Mononuclear cell (primary cell): ENCODE results near the gene SDR42E2. TPM values are rescaled to one million over a fixed set of nuclear protein-coding genes. Genes with fewer than 3 reads are reported as not detected.
"Not testable (repeated sequence)": the region's sequence is repeated elsewhere in the genome, so short reads cannot be mapped to it uniquely, and the experiment has no call there.

Source experiments
- H3K27me3 ChIP-seq: 2 replicates; pipeline ENCODE4 v1.6.0; 2011; ENCODE audit warnings: low read length, control low read depth; ENCODE audit not compliant: insufficient read depth
- H3K4me1 ChIP-seq: 2 replicates; pipeline ENCODE4 v1.5.1; 2011; ENCODE audit warnings: mild to moderate bottlenecking, low read length, control low read depth; ENCODE audit not compliant: insufficient read depth
- H3K4me3 ChIP-seq: 2 replicates; pipeline ENCODE4 v1.5.1; 2011; ENCODE audit warnings: mild to moderate bottlenecking, low read length, moderate library complexity
- H3K9me3 ChIP-seq: 2 replicates; pipeline ENCODE4 v1.5.1; 2011; ENCODE audit warnings: low read depth, mild to moderate bottlenecking, control low read depth, low read length
- total RNA-seq: library from RNA; depleted of rRNA; stranded (reverse); fragments of >200 nt; gene quantifications from one replicate; pipeline ENCODE4 v1.2.3, GENCODE V29; 2012

The SDR42E2 gene
- total RNA-seq, 1 donor, result 0.52 TPM

DNA sequence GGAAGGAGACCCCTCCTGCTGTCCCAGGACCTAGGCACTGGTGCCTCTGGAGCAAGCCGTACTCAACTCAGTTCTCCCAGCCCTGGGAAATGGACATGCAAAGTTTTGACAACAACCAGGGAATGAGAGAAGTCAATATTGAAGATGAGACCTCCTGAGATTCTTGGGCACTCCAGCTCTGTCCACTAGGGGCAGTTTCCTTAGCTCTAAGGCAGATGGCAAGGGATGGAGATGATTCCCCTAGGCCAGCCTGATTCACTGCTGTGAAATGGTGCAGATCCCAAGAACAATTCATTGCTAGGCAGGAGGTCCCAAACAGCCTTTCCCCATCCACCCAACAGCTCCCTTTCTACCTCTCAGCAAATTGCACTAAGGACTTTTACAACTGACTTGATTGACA, 20.5 kb upstream of the SDR42E2 start:
- no peaks in the 10 kb centered on the region for H3K27me3 ChIP-seq
- no peaks in the 10 kb centered on the region for H3K9me3 ChIP-seq
- H3K4me3 ChIP-seq, result no peak overlapping the region
- no peaks in the 10 kb centered on the region for H3K4me1 ChIP-seq

DNA sequence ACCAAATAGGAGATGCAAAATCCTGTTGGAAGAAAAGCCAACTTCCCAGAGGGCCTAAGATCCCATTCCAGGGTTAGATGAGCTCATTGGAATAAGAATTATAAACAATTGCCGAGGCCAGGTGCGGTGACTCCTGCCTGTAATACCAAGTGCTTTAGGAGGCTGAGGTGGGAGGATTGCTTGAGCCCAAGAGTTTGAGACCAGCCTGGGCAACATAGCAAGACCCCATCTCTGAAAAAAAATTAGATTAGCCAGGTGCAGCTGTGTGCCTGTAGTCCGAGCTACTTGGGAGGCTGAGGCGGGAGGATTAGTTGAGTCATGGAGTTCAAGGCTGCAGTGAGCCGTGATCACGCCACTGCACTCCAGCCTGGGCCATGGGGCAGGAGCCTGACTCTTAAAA, 17.8 kb upstream of the SDR42E2 start:
- Histone ChIP-seq H3K4me1 (no peaks in the 10 kb centered on the region), H3K4me3 (no peak overlapping the region), H3K27me3 (no peaks in the 10 kb centered on the region), H3K9me3 (no peaks in the 10 kb centered on the region)

DNA sequence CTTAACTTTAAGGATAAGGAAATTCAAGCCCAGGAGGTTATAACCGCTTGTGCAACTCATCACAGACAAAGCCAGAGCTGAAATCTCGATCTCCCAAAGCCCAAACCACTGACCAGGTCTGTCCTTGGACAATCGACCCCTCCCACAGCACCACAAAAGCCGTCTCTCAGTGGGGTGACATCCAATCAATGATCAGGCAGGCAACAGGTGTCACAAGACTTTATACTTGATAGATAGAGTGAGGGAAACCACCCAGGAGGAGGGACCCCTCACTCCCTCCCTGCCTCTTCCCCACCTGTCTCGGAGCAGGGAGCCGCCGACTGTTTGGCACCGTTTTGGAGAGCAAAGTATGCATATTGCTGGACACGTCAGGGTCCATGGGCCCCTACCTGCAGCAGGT, 14.5 kb upstream of the SDR42E2 start:
- no peaks in the 10 kb centered on the region for H3K4me1 ChIP-seq
- H3K9me3 ChIP-seq, result no peaks in the 10 kb centered on the region
- H3K27me3 ChIP-seq, result no peaks in the 10 kb centered on the region
- no peak overlapping the region for H3K4me3 ChIP-seq

DNA sequence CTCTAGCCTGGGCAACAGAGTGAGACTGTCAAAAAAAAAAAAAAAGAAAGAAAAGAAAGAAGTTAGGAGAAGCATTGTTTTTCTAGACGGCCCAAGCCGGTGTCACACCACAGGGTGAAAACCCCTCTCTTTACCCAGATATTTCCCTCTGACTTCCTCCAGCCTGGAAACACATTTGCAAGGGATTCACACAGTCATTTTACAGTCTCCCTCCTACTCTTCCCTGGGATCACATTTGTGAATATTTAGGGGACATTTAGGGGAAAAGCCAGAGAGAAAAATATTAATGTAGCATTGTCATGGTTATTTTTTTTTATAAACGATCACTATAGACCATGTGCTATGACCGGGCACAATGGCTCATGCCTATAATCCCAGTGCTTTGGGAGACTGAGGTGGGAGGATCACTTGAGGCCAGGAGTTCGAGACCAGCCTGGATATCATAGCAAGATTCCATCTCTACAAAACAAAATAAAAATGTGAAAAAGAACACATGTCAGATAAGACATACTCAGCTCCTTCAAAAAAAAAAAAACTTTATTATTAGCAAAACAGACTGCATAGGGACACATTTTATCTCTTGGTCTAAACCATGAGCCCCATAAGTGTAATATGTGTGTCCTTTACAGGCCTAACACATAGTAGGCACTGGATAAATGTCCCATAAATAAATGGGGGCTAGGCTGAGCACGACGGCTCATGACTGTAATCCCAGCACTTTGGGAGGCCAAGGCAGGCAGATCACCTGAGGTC, 10.9 kb upstream of the SDR42E2 start:
- Histone ChIP-seq H3K4me3 (no peak overlapping the region), H3K4me1 (no peaks in the 10 kb centered on the region), H3K9me3 (no peaks in the 10 kb centered on the region), H3K27me3 (no peaks in the 10 kb centered on the region)

- H3K4me3 ChIP-seq, result no peak overlapping the region
- no peaks in the 10 kb centered on the region for H3K9me3 ChIP-seq
- H3K27me3 ChIP-seq, result no peaks in the 10 kb centered on the region
- no peaks in the 10 kb centered on the region for H3K4me1 ChIP-seq
Observed at GRCh38 chr16:22152316-22152715, 10.0 kb upstream of the SDR42E2 start.

GRCh38 chr16:22153078-22153477, 9.2 kb upstream of the SDR42E2 start:
- not testable (repeated sequence) for H3K9me3 ChIP-seq, H3K4me1 ChIP-seq, H3K27me3 ChIP-seq, H3K4me3 ChIP-seq

- H3K4me3 ChIP-seq, result no peak overlapping the region
Observed at GRCh38 chr16:22161401-22161800, 905 bp upstream of the SDR42E2 start.

DNA sequence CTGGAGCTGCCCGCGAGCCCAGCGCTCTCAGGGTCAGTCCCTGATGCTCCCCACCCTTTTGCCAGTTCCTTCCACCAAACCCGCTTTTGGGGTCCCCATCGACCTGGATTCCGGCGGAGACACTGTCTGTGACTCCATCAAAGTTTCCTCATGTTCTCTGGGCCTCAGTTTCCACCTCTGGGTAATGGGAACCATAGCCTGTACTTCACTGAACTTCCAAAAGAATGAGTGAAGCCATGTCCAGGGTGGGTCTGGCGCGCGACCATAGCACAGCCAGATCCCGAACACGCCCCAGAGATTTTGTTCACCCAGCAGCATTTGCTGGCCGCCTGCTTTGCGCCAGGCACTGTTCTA, 327 bp downstream of the SDR42E2 start:
- H3K27me3 ChIP-seq, result peaks cover 24% of the 10 kb centered on the region
- no peak overlapping the region for H3K4me3 ChIP-seq
- H3K9me3 ChIP-seq, result no peaks in the 10 kb centered on the region
- peaks cover 5% of the 10 kb centered on the region for H3K4me1 ChIP-seq

More at GRCh38 chr16:22161401-22161800, 905 bp upstream of the SDR42E2 start:
- Histone ChIP-seq H3K27me3 (peaks cover 24% of the 10 kb centered on the region), H3K4me1 (peaks cover 5% of the 10 kb centered on the region), H3K9me3 (no peaks in the 10 kb centered on the region)

DNA sequence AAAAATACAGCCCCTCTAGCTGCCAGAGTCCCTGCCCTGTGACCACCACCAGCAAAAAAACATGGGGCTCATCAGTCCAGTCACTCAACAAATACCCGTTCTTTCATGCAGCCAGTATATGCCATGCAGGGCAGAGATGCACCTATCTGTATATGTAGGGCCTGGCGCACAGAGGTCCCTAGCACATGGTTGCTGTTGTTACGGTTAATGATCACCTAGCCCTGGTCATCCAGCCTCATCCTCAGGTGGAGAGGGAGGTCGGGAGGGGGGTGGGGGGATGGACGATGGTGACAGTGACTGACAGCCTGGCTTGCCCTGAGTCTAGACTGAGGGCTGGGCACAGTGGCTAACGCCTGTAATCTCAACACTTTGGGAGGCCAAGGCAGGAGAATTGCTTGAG, 1.5 kb downstream of the SDR42E2 start:
- no peak overlapping the region for H3K4me3 ChIP-seq
- H3K4me1 ChIP-seq, result peaks cover 5% of the 10 kb centered on the region
- H3K9me3 ChIP-seq, result no peaks in the 10 kb centered on the region
- H3K27me3 ChIP-seq, result peaks cover 24% of the 10 kb centered on the region

DNA sequence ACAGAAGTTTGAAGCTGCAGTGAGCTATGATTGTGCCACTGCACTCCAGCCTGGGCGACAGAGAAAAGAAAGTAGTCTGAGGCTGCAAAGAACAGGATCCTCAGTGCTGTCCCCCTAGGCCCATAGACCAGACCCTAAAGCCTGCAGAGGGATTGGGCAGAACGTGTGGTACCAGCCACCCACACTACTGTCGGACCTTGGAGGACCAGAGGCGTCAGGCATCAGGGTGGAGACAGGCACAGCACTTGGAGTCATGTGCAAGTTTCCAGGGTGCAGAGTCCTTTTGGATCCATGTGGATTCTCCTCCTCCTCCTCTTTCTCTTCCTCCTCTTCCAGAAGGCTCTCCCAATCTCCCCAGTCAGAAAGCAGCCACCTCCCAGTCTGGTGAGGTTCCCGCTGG, 2.2 kb downstream of the SDR42E2 start:
- Histone ChIP-seq H3K4me1 (peaks cover 5% of the 10 kb centered on the region), H3K27me3 (peaks cover 24% of the 10 kb centered on the region), H3K9me3 (no peaks in the 10 kb centered on the region), H3K4me3 (no peak overlapping the region)

DNA sequence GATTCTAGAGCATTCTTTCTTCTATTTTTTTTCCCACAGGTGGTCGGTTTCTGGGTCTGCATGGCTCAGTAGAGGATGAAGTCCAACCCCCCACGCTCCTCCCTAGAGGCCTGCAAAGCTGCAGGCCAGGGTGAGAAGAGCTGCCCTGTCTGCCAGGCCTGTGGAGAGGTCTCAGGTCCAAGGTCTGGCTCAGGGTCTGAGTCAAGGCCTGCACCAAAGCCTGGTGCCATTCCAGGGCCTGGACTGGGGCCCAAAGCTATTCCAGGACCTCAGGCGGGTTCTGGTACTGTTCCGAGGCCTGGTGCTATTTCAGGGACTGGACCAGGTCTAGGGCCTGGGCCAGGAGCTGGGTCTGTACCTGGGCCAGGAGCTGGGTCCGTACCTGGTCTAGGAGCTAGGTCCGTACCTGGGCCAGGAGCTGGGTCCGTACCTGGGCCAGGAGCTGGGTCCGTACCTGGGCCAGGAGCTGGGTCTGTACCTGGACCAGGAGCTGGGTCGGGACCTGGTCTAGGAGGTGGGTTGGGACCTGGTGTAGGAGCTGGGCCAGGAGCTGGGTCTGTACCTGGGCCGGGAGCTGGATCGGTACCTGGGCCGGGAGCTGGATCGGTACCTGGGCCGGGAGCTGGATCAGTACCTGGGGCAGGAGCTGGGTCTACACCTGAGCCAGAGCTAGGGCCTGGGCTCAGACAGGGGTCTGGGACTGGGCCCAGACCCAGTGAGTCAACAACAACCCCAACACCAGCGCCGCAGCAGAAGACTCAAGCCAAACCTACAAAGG, 3.4 kb downstream of the SDR42E2 start:
- no peaks in the 10 kb centered on the region for H3K9me3 ChIP-seq
- H3K4me3 ChIP-seq, result no peak overlapping the region
- peaks cover 17% of the 10 kb centered on the region for H3K27me3 ChIP-seq
- peaks cover 5% of the 10 kb centered on the region for H3K4me1 ChIP-seq

DNA sequence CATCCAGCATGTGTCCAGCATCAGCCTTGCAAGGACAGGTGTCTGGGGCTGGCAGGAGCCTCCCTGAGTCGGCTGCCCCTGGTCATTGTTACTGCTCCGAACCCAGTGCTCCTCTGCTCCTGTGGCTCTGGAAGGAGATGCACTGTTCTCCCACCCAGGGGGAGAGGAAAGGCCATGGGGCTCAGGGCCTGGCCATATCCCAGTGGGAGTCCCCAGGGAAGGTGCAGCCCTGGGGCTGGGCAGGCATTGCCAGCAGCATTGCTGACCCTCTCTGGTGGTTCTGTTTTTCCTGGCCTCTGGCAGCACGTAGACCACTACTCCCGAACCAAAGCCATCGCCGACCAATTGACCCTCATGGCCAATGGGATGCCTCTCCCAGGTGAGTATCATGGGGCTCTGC, 9.6 kb downstream of the SDR42E2 start:
- no peak overlapping the region for H3K4me3 ChIP-seq
- H3K27me3 ChIP-seq, result no peaks in the 10 kb centered on the region
- H3K4me1 ChIP-seq, result no peaks in the 10 kb centered on the region
- no peaks in the 10 kb centered on the region for H3K9me3 ChIP-seq

DNA sequence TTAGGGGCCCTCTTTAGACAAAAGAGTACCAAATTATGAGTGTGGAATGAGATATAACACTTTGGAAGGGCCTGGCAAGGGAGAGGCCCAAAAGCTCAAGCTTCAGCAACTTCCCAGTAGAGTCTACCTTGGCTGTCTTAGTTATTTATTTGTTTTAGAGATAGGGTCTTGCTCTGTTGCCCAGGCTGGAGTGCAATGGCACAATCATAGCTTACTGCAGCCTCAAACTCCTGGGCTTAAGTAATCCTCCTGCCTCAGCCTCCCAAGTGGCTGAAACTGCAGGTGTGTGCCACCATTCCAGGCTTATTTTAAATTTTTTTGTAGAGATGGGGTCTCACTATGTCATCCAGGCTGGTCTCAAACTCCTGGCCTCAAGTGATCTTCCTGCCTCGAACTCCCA, 10.3 kb downstream of the SDR42E2 start:
- not testable (repeated sequence) for H3K4me1 ChIP-seq, H3K4me3 ChIP-seq, H3K27me3 ChIP-seq, H3K9me3 ChIP-seq

- Histone ChIP-seq H3K27me3 (no peaks in the 10 kb centered on the region), H3K4me3 (no peak overlapping the region), H3K4me1 (no peaks in the 10 kb centered on the region), H3K9me3 (no peaks in the 10 kb centered on the region)
Observed at GRCh38 chr16:22174642-22175041, 12.3 kb downstream of the SDR42E2 start.

DNA sequence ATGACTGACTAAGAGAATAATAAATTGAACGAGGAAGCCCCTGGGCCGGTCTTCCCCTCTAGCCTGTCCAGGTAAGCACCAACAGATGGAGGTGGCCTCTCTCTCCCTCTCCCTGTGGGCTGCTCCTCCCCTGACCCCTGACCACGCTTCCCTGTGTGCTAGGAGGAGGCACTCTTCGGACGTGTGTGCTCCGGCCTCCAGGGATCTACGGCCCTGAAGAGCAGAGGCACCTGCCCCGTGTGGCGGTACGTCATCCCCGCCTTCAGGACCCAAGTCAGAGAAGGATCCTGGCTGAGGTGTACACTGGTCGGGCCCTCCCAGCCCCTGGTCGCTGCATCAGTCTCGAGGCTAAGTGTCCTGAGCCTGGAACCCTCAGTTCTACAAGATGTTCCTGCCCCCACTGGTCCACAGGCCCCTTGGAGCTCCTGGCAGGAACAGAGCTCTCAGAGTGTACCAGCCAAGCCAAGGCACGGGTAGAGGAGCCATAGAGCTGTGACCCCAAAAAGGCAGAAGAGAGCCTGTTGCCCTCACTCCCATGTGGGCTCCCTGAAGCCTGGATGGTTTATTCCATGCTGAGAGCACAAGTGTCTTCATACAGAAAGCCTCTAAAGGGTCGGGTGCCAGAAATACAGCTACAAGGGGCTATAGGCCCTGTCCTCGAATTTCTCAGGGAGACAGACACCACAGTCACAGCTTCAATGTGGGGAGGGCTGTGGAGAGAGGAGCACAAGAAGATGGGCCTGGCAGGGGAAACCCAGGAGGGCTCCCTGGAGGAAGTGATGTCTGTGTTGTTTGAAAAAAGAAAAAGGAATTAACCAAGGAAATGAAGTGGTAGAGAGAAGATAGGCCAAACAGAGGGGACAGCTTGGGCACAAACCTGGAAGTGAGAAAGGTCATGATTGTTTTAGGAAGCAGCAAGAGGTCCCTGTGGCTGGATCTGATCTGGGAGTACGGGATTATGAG, 15.9 kb downstream of the SDR42E2 start:
- H3K4me1 ChIP-seq, result no peaks in the 10 kb centered on the region

More for the DNA sequence above, 15.9 kb downstream of the SDR42E2 start:
- Histone ChIP-seq H3K4me3 (no peak overlapping the region), H3K9me3 (no peaks in the 10 kb centered on the region), H3K27me3 (no peaks in the 10 kb centered on the region)
